HG03097 (cell line): ENCODE results near the gene IQCE.
"Not testable (repeated sequence)": the region's sequence is repeated elsewhere in the genome, so short reads cannot be mapped to it uniquely, and the experiment has no call there.

Experiments used
- ATAC-seq: cut with Tn5 transposase; IDR thresholded peaks from one replicate; pipeline ENCODE4 v1.9.1; 2021; ENCODE audit not compliant: unreplicated experiment, low FRiP score

Gene IQCE

DNA sequence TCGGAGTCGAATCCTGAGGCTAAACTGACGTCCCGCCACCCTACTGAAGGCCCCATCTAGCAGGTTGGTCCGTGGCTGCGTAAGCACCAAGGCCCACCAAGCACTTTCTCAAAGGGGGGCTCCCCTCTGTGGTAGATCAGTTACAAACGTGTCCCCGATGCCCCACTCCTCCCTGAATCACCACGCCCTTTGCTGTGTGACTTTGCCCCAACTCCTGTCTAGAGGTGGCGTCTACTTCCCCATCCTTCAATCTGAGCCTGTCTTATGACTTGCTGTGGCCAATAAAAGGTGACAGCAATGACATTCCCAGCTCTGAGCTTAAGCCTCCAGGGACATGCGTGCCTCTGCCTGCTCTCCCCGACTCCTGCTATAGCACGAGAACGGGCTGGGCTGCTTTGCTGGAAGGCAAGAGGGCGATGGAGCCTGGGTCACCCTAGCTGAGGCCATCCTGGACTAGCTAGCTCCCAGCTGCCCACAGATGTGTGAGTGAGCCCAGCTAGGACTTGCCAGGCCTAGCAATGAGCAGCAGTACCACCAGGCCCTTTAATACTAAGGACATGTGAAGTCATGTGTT, 26.5 kb upstream of the IQCE start:
- not testable (repeated sequence) for ATAC-seq

DNA sequence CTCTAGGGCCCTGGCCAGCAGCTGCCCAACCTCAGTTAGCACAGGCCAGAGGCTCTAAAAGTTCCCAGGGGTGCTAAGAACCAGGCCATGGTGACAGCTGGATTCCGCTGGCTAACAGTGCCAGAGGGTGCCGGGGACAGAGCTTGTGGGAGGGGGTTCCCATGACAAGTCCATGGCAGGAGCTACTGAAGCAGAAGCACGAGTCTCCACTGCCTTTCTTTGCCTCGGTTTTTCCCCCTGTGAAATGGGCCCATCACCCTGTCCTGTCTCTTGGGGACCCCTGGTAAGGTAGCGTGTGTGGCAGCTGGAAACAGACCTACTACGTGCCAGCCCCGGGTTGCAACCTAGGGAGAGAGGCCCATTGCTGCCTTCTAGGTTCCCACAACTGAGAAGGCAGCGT, 26.0 kb upstream of the IQCE start:
- not testable (repeated sequence) for ATAC-seq

DNA sequence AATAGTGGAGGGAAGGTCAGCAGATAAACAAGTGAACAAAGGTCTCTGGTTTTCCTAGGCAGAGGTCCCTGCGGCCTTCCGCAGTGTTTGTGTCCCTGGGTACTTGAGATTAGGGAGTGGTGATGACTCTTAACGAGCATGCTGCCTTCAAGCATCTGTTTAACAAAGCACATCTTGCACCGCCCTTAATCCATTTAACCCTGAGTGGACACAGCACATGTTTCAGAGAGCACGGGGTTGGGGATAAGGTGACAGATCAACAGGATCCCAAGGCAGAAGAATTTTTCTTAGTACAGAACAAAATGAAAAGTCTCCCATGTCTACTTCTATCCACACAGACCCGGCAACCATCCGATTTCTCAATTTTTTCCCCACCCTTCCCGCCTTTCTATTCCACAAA, 25.2 kb upstream of the IQCE start:
- not testable (repeated sequence) for ATAC-seq

DNA sequence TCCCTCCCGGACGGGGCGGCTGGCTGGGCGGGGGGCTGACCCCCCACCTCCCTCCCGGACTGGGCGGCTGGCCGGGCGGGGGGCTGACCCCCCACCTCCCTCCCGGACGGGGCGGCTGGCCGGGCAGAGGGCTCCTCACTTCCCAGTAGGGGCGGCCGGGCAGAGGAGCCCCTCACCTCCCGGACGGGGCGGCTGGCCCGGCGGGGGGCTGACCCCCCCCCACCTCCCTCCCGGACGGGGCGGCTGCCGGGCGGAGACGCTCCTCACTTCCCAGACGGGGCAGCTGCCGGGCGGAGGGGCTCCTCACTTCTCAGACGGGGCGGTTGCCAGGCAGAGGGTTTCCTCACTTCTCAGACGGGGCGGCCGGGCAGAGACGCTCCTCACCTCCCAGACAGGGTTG, 24.6 kb upstream of the IQCE start:
- ATAC-seq, result not testable (repeated sequence)

DNA sequence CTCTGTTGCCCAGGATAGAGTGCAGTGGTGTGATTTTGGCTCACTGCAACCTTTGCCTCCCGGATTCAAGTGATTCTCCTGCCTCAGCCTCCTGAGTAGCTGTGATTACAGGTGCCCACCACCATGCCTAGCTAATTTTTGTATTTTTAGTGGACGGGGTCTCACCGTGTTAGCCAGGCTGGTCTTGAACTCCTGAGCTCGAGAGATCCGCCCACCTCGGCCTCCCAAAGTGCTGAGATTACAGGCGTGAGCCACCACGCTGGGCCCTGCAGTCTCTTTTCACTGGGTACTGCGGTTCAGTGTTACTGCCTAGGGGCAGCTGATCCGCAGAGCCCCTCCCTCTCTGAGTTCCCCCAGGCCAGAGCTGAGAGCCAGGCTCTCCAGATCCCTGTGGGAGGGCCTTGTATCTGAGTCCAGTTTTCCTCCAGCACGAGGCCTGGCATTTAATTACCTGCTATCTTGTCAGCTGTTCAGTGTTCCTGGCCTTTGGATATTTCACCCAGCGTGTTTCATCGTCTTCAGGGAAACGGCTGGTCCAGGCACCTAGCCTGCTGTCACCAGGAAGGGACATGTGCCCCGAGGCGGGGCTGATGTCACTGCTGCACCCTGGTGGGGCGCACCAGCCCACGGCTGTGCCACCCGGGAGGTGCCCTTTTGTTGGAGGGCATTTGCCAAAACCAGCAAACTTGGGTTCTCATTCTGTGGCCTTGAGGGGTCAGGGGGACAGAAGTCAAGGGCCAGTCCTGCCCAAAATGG, 22.7 kb upstream of the IQCE start:
- ATAC-seq, result not testable (repeated sequence)

DNA sequence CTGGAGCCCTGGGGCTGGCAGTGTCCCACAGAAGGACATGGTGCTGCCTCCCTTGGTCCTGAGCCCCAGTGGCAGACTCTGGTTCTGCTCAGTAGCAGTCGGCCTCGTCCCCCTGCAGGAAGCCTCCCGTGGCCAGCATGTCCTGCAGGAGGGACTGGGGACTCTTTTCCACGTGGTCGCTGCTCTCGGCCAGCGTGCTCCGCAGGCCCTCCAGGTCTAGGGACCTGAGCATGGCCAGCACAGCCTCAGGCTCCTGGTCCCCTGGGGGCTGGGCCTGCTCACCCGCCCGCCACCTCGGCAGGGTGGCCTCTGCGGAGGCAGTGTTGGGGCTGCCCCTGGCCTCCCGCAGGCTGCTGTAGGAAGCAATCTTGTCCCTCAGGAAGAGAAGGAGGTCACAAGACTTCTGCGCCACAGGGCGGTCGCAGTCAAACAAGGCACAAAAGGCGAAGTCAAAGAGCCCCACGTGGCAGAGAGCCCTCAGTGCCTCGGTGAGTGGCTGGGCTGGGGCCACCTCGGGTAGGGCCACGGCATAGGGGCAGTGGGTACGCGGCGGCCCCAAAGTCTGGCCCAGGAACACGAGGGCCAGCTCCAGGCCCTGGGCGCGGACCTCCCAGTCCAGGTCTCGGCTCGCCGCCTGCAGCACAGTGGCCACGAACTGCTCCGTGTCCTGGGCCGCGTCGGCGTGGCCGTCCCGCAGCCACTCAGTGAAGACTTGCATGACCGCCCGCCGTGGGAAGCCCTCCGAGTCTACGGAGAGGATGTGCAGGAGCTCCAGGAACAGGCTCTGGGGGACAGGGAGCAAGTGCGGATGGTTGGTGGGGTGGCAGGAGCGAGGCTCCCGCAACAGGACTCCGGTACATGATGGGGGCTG, 20.6 kb upstream of the IQCE start:
- ATAC-seq, result no peak

DNA sequence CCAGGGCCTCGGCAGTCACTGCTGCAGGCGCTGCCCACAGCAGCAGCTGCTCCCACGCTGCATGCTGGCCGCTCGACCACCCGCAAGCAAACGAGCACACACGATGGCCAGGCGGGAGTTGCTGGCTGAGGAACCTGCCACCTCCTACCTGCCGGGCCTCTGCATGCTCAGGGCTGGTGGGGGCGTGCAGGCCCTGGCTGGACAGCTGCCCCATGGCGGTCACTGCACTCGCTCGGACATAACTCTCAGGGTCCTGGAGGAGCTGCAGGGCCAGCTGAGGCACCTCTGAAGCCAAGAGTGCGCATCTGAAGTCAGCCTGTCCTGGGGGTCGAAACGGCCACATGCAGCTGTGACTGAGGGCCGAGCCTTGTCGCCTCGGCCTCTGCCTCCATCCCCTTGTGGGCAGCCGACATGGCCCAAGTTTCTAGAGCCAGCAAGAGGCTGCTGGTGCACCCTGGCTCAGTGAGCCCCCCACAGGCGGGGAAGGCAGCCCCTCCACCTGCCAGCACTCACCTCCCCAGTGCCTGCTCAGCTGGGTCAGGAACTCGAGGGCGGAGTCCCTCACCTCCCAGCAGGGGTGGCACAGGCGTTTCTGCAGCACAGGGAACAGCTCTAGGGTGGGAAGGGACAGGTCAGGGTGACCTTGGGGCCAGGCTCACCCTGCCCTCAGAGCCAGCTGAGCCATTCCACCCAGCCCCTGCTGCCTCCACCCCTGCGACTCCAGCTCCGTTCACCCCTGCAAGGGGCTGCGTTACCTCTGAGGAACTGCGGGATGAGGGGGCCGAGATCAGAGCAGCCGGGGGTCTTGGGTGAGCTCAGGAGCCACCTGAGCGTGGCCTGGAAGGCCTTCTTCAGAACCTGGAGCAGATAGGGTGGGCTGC, 19.5 kb upstream of the IQCE start:
- no peak for ATAC-seq

DNA sequence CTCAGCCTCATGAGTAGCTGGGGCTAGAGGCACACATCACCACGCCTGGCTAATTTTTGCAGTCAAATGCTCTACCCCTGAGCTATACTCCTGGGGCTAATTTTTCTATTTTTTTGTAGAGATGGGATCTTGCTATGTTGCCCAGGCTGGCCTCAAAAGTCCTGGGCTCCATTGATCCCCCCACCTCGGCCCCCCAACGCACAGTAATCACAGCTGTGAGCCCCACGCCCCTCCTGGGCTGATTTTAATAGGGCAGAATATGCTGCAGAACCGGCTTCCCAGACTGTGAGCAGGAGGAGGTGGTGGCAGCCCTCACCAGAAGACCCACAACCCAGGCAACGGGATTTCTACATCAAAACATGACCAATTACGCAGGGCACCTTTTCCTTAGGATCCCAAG, 18.6 kb upstream of the IQCE start:
- no peak for ATAC-seq

DNA sequence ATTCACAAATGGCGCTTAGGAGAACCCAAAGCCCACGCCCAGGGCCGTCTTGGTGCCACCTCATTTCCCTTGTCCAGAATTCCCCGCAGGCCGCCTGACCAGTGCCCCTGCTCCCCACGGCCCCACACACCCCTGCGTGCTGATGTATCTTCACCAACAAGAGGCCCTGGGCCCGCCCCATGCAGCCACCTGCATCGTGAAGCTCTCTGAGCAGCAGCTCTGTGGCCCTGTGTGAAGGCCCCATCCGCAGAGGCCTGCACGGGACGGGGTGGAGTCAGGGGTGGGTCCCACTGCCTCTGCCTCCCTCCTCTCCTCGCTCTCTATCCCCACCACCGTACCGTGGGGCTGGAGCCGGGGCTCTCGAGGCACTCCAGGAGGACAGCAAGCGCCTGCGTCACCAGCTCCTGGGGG, 18.1 kb upstream of the IQCE start:
- ATAC-seq, result no peak

DNA sequence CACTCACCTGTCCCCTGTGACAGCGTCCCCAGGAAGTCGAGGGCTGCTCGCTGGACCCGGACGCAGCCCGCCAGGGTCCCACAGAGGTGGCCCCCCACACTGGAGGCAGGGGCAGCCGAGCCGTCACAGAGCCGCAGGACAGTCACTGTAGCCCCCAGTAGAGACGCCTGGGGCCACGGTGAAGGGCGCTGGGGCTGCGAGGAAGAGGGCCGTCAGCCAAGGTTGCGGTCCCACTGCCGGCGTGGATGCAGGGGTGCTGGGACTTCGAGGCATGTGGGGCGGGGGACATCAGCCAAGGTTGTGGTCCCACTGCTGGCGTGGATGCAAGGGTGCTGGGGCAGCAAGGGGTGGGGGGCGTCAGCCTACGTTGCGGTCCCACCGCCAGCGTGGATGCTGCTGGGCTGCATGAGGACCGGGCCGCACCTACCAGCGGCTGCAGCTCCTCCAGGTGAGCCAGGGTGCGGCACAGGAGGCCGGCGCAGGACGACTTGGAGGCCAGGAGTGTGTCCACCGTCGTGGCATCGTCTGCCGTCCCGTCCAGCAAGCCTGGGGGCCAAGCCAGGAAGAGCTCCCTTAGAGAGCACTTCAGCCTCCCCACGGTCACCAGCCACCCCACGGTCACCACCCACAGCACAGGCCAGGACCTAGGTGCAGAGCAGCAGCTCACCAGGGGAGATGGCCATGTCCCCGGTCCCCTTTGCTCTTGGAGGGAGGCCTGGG, 17.3 kb upstream of the IQCE start:
- ATAC-seq, result no peak

DNA sequence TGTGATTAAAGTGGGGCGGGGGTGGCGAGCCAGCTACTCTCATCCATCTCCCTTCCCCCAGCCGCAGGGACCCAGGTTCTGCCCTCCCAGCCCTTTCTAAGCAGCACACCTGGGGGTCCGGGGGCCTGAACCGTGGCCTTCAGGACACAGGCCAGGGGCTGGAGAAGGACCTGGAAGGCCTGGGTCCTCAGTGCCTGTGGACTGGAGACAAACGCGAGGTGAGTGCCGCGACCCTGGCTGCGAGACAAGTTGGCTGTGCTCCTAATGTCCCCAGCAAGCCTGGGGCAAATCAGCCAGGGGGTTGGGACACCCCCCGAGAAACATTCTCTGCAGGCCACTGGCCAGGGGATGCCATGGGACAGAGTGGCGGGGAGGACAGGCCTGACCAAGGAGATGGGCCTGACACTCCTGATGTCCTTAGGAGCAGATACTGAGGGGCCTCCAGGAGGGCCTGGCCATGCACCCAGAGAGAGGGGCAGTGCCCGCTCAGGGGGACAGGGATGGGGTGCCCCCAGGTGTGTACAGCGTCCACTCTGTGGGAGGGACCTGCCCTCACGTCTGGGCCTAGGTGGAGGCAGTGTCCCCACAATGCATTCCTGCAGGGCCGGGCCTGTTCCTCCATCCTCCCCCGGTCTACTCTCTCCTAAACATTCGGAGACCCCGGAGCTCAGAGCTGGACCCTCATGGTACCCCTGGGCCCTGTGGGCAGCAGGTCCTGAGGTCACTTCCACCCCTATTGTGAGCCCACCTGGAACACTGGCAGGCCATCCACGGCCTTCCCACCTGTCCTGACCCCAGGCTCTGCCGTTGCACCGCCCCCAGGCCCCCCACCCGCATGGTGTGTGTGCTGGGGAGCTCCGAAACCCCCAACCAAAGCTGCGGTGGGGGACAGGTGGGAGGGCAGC, 16.5 kb upstream of the IQCE start:
- no peak for ATAC-seq

DNA sequence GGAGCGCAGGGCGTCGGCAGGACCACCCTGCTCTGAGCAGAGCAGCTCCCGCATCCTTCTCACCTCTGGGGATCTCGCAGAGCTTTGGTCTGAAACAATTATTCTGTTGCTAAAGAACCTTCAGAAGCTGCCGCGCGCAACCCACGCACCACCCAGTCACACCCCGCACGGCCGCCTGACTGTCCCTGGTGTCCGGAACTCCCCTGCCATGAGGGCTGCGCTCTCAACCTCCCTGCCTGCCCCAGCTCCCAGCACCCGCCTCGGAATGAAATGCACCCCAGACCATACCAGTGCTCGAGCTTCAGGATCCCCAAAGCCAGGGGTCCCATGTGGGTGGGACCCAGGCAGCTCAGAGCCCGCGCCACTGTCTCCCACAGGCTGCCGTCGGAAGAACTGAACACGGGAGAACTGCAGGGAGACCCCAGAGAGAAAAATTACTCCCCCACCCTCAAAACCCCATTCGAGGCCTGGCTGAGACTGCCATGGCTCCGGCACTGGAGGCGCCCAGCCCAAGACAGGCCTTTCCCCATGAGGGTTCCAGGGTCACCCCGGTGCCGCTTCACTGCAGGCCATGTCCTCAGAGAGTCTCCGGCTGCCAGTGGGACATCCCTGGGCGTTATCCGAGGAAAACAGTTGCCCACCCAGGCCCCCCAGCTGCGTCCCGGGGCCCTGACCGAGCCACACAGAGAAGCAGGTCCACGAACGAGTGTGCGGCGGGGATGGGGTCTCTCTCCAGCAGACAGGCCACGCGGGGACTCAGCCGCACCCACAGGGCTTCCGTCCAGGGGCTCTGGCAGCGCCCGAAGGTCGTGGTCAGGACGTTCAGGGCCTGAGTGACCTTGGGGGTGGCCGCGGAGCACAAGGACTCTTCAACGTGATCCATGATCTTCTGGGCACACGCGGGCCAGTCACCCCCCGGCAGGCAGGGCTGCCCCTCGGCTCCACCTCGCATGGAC, 15.6 kb upstream of the IQCE start:
- ATAC-seq, result no peak

DNA sequence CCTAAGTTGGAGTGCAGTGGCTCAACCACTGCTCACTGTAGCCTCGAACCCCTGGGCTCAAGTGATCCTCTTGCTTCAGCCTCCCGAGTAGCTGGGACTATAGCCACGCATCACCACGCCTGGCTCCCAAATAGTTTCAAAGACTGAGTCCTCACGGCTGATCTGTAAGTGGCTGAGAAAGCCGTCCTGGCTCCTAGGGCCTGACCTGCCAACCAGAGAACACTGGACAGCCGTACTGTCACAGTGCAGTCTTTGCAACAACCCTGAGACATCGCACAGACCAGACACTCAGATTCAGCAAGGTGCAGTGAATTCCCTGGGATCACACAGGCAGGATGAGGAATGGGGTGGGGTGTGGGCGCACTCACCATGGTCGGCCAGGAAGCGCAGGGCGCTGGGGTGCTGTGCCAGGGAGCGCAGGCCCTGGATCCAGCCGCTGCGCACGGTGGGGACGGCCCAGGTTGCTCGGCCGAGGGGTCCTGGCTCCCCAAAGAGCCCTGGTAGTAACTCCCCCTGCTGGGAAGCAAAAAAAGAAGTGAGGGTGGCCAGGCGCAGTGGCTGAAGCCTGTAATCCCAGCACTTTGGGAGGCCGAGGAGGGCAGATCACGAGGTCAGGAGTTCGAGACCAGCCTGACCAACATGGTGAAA, 14.1 kb upstream of the IQCE start:
- ATAC-seq, result no peak

DNA sequence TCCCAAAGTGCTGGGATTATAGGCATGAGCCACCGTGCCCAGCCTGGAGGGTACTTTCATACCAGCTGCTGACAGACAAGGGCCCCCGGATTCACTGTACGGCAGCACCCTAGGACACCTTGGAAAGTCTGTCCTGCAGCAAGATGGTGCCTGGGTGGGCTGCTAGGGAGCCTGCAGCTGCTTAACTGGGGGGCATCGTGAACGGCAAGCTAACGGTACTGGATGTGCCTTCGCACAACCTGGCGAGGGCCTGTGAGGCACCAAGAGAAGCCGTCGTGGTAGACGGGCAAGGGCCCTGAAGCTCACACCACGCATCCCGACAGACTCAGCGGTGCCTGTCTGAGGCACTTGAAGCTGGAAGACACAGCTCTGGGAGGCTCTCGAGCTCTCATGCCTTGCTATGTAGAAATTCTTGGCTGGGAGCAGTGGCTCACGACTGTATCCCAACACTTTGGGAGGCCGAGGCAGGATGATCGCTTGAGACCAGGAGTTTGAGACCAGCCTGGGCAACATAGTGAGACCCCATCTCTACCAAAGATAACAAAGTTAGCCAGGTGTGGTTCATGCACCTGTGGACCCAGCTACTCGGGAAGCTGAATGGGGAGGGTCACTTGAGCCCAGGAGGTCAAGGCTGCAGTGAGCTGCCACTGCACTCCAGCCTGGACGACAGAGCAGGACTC, 12.9 kb upstream of the IQCE start:
- ATAC-seq, result no peak

DNA sequence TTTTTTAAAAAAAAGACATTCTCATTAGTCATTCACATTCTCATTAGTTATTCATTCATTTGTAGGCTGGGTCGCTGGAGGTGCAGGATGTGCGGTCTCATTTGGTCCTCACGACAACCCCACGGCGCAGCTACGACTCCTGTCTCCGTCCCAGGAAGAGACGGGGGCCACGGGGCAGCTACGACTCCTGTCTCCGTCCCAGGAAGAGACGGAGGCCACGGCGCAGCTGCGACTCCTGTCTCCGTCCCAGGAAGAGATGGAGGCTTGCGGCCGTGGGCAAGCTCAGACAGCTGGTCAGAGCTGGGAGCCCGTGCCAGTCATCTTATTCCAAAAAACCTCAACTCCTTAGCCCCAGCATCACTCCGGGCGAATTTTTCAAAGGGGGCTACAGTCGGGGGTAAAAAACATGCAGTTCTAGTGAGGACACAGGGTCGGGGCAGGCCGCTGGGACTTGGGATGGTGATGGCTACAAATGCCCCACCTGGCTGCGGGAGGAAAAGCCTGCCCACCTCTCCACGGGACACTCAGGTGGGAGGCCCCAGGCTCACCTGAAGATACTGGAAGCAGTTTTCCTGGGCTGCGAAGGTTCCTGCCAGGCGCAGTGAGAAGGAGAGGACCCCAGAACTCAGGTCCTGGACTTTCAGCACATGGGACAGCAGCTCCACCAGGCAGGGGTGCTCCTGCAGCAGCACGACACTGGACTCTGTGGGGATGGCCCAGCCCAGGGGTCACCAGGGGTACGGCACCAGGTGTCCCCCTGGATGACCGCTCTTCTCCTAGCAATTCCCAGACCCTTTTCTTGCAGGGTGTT, 11.8 kb upstream of the IQCE start:
- ATAC-seq, result no peak

DNA sequence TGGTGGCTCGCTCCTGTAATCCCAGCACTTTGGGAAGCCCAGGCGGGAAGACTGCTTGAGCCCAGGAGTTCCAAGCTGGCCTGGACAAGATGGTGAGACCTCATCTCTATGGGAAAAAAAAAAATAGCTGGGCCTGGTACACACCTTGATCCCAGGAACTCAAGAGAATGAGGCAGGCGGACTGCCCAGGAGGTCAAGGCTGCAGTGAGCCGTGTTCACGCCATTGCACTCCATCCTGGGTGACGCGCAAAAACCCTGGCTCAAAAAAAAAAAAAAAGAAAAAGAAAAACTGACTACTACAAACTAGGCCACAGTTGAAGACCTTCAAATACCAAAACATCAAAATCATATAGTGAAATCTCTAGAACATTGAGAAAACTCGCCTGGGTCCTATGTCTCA, 7.4 kb upstream of the IQCE start:
- no peak for ATAC-seq
